Right forelimb (tissue), 1 donor: ENCODE data around the gene HRH4.

Experiments
- DNase-seq: peaks from one replicate; pipeline ENCODE4 v3.0.0-alpha.2; 2018

HRH4 gene

GRCh38 chr18:24470022-24470618, 9.7 kb downstream of the HRH4 start:
- no peak for DNase-seq

- no peak for DNase-seq
Observed at GRCh38 chr18:24470805-24471204, 10.4 kb downstream of the HRH4 start.

DNA sequence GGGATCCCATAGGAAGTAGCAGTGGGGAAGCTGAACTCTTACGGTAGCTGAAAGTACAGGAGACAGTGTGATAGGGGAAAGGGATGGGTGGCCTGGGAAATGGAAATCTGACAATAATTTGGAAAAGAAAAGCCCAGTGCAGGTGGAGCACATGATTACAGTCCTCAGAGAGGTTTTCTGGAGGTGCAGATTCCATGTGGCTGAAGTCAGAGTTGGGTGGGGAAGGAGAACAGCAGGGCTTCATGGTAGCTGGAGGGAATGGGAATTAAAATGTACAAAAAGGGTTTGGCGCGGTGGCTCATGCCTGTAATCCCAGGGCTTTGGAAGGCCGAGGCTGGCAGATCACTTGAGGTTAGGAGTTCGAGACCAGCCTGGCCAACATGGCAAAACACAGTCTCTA, 12.2 kb downstream of the HRH4 start:
- DNase-seq = no peak

DNA sequence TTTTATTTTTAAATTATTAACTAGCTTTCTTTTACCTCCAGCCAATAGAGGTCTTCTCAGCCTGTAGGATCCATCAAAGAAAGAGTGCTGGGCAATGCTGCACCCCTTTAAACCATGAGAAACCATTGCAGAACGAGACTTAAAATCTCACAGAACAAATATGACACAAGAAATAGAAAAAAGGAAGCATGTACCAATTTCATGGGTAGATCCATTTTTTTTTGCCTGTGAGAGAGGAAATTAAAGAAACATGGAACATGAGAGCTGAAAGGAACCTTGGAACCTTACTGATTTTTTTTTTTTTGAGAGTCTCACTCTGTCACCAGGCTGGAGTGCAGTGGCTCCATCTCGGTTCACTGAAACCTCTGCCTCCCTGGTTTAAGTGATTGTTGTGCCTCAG, 14.0 kb downstream of the HRH4 start:
- DNase-seq = no peak

DNA sequence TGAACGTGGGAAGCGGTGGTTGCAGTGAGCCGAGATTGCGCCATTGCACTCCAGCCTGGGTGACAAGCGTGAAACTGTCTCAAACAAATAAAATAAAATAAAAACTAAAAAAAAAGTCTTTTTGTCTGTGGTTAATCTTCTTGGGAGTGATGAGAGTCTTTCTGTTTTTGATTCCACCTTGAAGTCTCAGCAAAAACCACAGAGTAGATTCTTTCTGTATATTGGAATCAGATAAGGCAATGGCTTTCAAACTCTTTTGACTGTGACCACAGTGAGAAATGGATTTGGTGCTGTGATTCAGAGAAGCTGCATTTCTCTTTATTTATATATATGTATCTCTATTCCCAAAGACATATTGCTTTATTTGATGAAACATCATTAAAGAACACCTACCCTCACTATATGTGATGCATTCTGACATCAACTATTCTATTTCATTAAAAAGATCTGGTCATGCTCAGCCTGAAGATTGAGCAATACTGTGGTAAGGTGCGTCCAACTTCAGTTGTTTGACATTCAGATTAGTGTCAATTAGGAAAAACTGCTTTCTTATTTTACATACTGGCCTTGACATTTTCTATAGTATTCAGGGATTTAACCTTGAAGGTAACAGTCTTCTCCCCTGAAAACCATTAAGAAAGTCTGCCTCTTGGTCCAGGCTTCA, 15.6 kb downstream of the HRH4 start:
- no peak for DNase-seq

GRCh38 chr18:24479371-24479770, 18.9 kb downstream of the HRH4 start:
- DNase-seq = no peak

DNA sequence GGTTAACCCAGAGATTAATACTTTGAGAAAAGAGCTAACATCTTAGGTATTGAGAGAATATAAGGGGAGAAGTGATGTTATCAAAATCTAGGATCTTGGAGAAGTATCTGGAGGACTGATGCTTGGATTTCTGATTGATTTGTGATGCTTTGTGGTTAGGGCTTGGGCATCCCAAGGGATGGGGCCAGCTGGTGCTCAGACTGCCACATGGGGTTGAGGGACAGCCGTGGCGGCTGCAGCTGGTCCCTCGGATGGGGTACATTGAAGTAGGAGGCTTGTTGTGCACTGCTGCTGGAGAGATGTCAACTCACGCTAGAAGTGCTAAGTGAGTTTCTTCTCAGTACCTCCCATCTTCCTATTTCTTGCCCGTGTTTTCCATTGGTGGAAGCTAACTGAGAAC, 22.4 kb downstream of the HRH4 start:
- no peak for DNase-seq

- no peak for DNase-seq
Observed at GRCh38 chr18:24485681-24486080, 25.2 kb downstream of the HRH4 start.

DNA sequence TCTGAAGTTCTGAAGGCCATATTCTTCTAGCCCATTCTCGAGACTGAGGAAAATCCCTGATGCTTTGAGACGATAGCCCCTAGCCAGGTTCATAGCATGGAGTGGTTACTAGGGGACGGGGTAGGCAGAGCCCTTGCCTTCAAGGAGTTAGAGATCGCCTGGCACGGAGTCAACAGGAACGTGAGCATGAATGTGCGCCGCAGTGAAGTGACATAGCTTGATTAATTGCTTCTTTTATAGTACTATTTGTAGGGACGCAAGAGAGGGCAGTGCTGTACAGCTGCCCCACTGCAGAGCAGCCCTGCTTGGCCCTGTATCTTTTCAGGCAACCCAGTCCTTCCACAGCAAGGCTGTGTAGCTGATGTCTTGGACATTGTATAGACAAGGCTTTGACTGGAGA, 26.2 kb downstream of the HRH4 start:
- DNase-seq = no peak

DNA sequence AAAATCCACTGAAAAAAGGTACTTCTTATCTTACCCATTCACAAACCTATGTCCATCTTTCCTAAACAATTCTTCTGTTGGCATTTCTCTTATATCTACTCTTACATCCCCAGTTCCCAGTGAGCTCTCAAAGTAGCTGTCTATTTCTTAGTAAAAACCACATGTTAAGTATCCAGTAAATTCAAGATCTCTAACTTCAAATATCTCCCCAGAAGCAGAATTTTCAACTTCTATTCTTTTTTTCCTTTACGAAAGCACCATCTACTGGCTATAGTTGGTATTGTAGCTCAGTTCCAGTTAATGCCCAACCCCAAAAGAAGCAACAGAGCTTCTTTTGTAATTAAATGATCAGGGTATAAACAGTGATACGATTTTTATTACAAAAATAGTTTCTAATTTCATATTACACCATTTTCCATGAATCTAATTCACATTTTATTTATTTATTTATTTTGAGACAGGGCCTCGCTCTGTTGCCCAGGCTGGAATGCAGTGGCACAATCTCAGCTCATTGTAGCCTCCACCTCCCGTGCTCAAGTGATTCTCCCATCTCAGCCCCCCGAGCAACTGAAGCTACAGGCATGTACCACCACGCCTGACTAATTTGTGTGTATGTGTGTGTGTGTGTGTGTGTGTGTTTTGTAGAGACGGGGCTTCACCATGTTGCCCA, 28.5 kb downstream of the HRH4 start:
- no peak for DNase-seq

DNA sequence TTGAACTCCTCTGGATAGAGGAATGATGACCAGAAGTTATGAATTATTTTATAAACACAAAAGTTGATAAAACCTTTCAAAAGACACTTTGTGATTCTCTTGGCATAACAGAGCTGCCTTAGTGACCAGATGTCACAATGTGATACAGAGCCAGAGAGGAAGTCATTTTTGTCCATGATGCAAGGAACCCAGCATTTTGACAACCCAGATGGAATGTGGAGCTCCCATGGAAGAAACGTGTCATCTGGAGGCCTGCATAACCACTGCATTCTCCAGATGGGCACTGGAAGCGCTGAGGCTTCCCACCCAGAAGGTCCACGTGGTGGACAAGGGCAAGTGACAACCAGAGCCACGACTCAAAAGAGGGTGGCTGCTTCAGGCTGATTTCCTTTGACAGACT, 30.1 kb downstream of the HRH4 start:
- DNase-seq = no peak

GRCh38 chr18:24491927-24492834, 31.7 kb downstream of the HRH4 start:
- DNase-seq = no peak

DNA sequence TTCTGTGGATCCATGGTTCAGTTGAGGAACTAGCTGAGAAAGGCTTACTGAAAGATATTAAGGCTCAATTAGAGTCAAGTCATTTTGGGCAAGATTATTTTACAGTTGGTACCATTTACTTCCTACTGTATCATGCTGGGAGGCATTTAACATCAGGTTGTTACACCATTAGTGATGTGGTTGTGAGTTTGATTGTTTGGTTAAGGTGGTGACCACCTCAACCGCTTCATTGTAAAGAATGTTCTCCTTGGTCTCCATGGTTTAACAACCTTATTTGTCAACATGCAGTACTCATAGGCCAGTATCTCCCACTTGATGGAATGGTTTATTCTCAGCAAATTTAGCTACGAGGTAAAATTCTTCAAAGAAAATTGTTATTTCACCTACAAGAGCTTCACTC, 34.1 kb downstream of the HRH4 start:
- no peak for DNase-seq

GRCh38 chr18:24497031-24497754, 36.8 kb downstream of the HRH4 start:
- no peak for DNase-seq

DNA sequence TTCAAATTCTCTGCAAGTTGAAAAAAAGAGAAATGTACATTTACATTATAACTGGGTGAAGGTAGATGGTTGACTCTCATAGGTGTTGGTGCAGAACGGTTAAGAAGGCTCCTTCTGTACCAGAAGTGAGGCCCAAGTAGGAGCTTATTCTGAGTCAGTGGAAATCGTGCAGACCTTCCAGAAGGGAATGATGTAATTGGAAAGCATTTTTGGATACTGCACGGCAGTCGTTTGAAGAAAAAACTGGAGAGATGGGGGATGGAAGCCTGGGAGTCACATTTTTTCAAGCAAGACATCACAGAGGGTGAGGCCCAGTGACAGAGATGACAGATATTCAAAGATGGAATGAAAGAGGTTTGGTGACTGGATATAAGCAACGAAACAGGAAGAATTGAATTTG, 39.4 kb downstream of the HRH4 start:
- DNase-seq = no peak

- DNase-seq = no peak
Observed at GRCh38 chr18:24500217-24500616, 39.8 kb downstream of the HRH4 start.

GRCh38 chr18:24500766-24501165, 40.3 kb downstream of the HRH4 start:
- no peak for DNase-seq

DNA sequence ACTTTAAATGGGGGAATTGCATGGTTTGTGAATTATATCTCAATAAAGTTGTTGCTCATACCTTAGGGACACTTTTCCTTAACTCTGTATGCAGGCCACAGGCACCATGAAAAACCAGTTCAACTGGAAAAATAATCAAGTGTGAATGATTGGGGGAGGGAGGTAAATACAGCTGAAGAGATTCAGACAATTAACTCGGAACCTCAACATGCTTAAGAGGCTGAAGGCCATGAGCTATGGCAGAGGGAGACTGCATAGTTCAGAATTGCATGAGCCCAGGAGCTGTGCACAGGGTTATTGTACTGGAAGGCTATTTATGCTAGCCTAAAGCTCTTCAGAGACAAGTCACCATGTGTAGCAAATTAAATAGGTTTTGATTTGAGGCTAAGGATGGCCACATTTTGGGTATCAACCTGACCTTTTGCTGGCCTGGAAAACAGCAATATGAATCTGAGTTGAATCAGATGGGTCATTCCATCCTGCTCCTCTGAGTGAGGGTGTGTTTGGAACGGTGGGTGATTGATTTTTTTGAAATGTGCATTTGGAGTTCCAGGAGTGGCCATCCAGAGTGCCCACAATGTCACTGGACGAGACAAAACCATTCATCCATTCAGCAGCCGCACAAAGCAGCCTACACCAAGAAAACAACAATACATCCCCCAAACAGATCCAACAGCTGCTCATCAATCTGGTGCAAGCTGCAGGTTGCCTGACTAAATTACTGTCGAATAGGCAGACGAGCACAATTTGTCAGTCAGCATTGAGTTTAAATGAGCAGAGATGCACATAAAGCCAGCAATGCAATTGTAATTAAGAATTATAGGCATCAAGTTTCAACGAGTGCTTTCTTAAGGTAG, 42.5 kb downstream of the HRH4 start:
- no peak for DNase-seq

GRCh38 chr18:24504401-24504800, 44.0 kb downstream of the HRH4 start:
- no peak for DNase-seq

DNA sequence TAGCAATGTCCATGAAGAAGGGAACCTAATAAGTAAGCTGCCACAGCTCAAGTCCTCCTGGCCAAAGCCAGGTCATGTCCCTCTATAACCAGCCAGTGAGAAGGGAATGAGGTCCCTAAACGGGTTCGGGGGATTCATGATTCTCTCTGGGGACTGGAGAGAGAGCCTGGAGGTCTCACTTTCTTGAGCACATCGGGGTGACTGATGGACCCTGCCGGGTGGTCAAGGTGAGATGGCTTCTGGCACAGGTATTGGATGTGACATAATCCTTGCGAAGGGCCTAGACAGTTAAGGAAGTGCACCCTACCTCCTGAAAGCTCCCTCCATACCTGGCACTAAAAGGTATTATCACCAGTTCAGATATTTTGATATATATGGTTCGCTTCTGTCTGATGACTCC, 45.7 kb downstream of the HRH4 start:
- no peak for DNase-seq

- DNase-seq = no peak
Observed at GRCh38 chr18:24509435-24509834, 49.0 kb downstream of the HRH4 start.

DNA sequence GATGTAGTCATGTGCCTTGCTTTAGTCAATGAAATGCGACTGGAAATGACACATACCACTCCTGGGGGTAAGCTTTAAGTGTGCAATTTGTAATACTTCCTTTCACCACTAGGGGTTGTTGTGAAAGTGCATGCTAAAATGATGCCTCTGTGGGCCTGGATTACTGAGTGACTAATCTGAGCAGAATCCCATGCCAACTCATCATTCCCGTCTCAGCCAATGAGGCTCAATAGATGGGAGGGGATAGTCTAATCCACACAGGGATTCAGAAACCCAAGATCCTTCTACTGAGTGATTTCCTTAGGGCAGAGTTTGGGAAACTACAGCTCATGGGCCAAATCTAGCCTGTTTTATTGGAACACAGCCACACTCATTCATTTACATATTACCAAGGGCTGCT, 54.0 kb downstream of the HRH4 start:
- DNase-seq = no peak
